Stimulated activated CD4-positive, alpha-beta T cell treated with anti-CD3 and anti-CD28 coated beads, Interleukin-1b, Interleukin-23, amount 100 ng/mL, for 4 hours (primary cell): ENCODE data around the gene TBL1X.

Source experiments
- DNase-seq, 2 donors: peaks; one replicate each; pipeline ENCODE4 v3.0.0-alpha.2; 2020; ENCODE audit warnings: low read depth in 2 of 2

The TBL1X gene

GRCh38 chrX:9628779-9629493 lies 164.1 kb downstream of the TBL1X start:
- DNase-seq: no peak

- no peak for DNase-seq
Measured at GRCh38 chrX:9634551-9634950, 169.7 kb downstream of the TBL1X start.

- DNase-seq: no peak
Measured at GRCh38 chrX:9635368-9635767, 170.5 kb downstream of the TBL1X start.

GRCh38 chrX:9635803-9636202 lies 170.9 kb downstream of the TBL1X start:
- DNase-seq: no peak

GRCh38 chrX:9638871-9639270 lies 174.0 kb downstream of the TBL1X start:
- no peak for DNase-seq

- no peak for DNase-seq
Measured at GRCh38 chrX:9642270-9642995, 177.6 kb downstream of the TBL1X start.

- no peak for DNase-seq
Measured at GRCh38 chrX:9643807-9644206, 178.9 kb downstream of the TBL1X start.

GRCh38 chrX:9644335-9644734 lies 179.5 kb downstream of the TBL1X start:
- DNase-seq: no peak

- no peak for DNase-seq
Measured at GRCh38 chrX:9646471-9647224, 181.8 kb downstream of the TBL1X start.

GRCh38 chrX:9647431-9647830 lies 182.6 kb downstream of the TBL1X start:
- no peak for DNase-seq

- DNase-seq: no peak
Measured at GRCh38 chrX:9650091-9650490, 185.2 kb downstream of the TBL1X start.

- no peak for DNase-seq
Measured at GRCh38 chrX:9651737-9652136, 186.9 kb downstream of the TBL1X start.

GRCh38 chrX:9654929-9655328 lies 190.1 kb downstream of the TBL1X start:
- DNase-seq: no peak

- DNase-seq: no peak
Measured at GRCh38 chrX:9656277-9656676, 191.4 kb downstream of the TBL1X start.

GRCh38 chrX:9656871-9657270 lies 192.0 kb downstream of the TBL1X start:
- no peak for DNase-seq

- DNase-seq: no peak
Measured at GRCh38 chrX:9657590-9658256, 192.9 kb downstream of the TBL1X start.

GRCh38 chrX:9658409-9658808 lies 193.6 kb downstream of the TBL1X start:
- no peak for DNase-seq

GRCh38 chrX:9659571-9660195 lies 194.8 kb downstream of the TBL1X start:
- no peak for DNase-seq

- no peak for DNase-seq
Measured at GRCh38 chrX:9662148-9662547, 197.3 kb downstream of the TBL1X start.

- DNase-seq: no peak
Measured at GRCh38 chrX:9663216-9663615, 198.4 kb downstream of the TBL1X start.

- no peak for DNase-seq
Measured at GRCh38 chrX:9664224-9664623, 199.4 kb downstream of the TBL1X start.

GRCh38 chrX:9665113-9665512 lies 200.3 kb downstream of the TBL1X start:
- DNase-seq: no peak
